IPS-20b (cell line): ENCODE results near the gene IFT57.

Source experiments
- H3K27ac ChIP-seq: one replicate; pipeline ENCODE4 v1.5.1; 2013; ENCODE audit warnings: low read length
- H3K27me3 ChIP-seq: 2 replicates; pipeline ENCODE4 v1.6.1; 2013; ENCODE audit warnings: mild to moderate bottlenecking, low read length, inconsistent platforms; ENCODE audit not compliant: insufficient read depth
- H3K36me3 ChIP-seq: 2 replicates; pipeline ENCODE4 v1.6.1; 2013; ENCODE audit warnings: low read depth, mild to moderate bottlenecking, inconsistent platforms, low read length, moderate library complexity; ENCODE audit not compliant: insufficient read depth
- H3K4me1 ChIP-seq: 2 replicates; pipeline ENCODE4 v1.6.1; 2013; ENCODE audit warnings: mild to moderate bottlenecking, control low read depth, inconsistent platforms, low read length, moderate library complexity; ENCODE audit not compliant: insufficient read depth
- H3K4me3 ChIP-seq: 2 replicates; pipeline ENCODE4 v1.5.1; 2013; ENCODE audit warnings: mild to moderate bottlenecking, low read length, inconsistent platforms
- H3K9ac ChIP-seq: 2 replicates; pipeline ENCODE4 v1.6.1; 2013; ENCODE audit warnings: low read depth, mild to moderate bottlenecking, inconsistent platforms, low read length, moderate library complexity
- H3K9me3 ChIP-seq: 2 replicates; pipeline ENCODE4 v1.6.1; 2013; ENCODE audit warnings: mild to moderate bottlenecking, low read depth, low read length, inconsistent platforms; ENCODE audit not compliant: insufficient read depth

The IFT57 gene

GRCh38 chr3:108184824-108185223 lies 37.4 kb downstream of the IFT57 start:
- Histone ChIP-seq H3K36me3 (no peaks in the 10 kb centered on the region), H3K27ac (no peak overlapping the region), H3K9ac (no peak overlapping the region), H3K4me3 (no peak overlapping the region), H3K9me3 (no peaks in the 10 kb centered on the region), H3K27me3 (no peaks in the 10 kb centered on the region), H3K4me1 (peaks cover 8% of the 10 kb centered on the region; the same call in 1 of the 2 replicates)

DNA sequence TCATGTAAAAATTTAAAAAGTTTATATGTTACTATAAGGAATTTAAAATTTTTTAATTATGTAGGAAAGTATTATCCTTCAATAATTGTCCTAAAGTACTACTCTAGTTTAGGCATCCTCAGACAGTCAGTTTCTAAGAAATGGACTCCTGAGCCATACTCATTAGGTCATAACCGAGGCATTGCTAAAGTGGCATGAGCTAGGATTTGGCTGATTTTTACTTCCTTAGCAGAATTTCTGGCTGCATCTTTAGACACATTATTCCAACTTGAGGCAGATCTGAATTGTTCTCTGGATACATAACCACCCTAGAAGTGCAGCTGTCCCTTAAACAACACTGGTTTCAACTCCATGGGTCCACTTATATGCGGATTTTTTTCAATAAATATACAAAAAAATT lies 38.3 kb downstream of the IFT57 start:
- no peak overlapping the region for H3K27ac ChIP-seq
- H3K27me3 ChIP-seq, result no peaks in the 10 kb centered on the region
- no peaks in the 10 kb centered on the region for H3K36me3 ChIP-seq
- H3K4me3 ChIP-seq, result no peak overlapping the region
- H3K9ac ChIP-seq, result no peak overlapping the region
- no peaks in the 10 kb centered on the region for H3K9me3 ChIP-seq
- H3K4me1 ChIP-seq, result peaks cover 8% of the 10 kb centered on the region; the same call in 1 of the 2 replicates

DNA sequence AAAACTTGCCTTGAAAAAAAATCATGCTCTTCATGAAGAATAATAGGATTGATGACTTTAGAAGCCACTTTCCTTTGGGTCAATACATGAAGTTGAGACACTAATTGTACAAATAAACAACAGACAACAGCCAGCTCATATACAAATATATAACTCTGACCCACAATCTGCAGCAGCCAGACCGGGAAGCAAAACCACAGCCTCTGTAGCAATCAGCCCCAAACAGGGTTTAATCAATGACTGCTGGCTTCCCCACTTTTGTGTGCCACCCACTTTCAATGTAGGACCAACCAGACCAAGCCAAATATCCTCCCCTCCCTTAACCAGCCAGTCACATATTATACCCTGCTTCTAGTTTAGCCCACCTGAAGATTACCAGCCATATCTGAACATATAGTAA lies 39.0 kb downstream of the IFT57 start:
- H3K4me3 ChIP-seq, result no peak overlapping the region
- H3K27me3 ChIP-seq, result no peaks in the 10 kb centered on the region
- H3K4me1 ChIP-seq, result peaks cover 8% of the 10 kb centered on the region; the same call in 1 of the 2 replicates

GRCh38 chr3:108182339-108182738 lies 39.9 kb downstream of the IFT57 start:
- Histone ChIP-seq H3K36me3 (no peaks in the 10 kb centered on the region), H3K9ac (no peak overlapping the region), H3K9me3 (no peaks in the 10 kb centered on the region), H3K4me1 (peaks cover 8% of the 10 kb centered on the region; the same call in 1 of the 2 replicates), H3K27ac (no peak overlapping the region), H3K4me3 (no peak overlapping the region), H3K27me3 (no peaks in the 10 kb centered on the region)

More for the DNA sequence above, 39.0 kb downstream of the IFT57 start:
- H3K9ac ChIP-seq, result no peak overlapping the region
- no peaks in the 10 kb centered on the region for H3K36me3 ChIP-seq
- H3K9me3 ChIP-seq, result no peaks in the 10 kb centered on the region
- H3K27ac ChIP-seq, result no peak overlapping the region

GRCh38 chr3:108181172-108181571 lies 41.1 kb downstream of the IFT57 start:
- no peak overlapping the region for H3K27ac ChIP-seq
- peaks cover 9% of the 10 kb centered on the region; the same call in 1 of the 2 replicates for H3K4me1 ChIP-seq
- H3K27me3 ChIP-seq, result no peaks in the 10 kb centered on the region
- no peak overlapping the region for H3K9ac ChIP-seq
- H3K9me3 ChIP-seq, result no peaks in the 10 kb centered on the region
- H3K4me3 ChIP-seq, result no peak overlapping the region
- H3K36me3 ChIP-seq, result no peaks in the 10 kb centered on the region

GRCh38 chr3:108180194-108180593 lies 42.0 kb downstream of the IFT57 start:
- peaks cover 19% of the 10 kb centered on the region for H3K4me1 ChIP-seq
- H3K4me3 ChIP-seq, result no peak overlapping the region
- H3K27ac ChIP-seq, result no peak overlapping the region

DNA sequence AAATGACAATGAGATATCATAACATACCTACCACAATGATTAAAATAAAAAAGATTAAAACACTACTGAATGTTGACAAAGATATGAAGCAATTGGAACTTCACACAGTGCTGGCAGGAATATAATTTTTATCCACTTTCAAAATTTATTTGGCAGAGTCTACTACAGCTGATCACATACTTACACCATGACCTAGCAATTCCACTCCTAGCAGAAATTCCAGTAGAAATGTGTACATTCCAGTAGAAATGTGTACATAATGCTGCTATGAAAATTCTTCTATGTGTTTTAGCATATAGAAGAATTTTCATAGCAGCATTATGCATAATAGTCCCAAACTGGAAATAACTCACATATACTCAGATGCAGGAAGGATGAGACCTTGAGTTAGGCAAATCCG lies 43.5 kb downstream of the IFT57 start:
- Histone ChIP-seq H3K9me3 (no peaks in the 10 kb centered on the region), H3K4me3 (no peak overlapping the region), H3K4me1 (peaks cover 21% of the 10 kb centered on the region), H3K27me3 (no peaks in the 10 kb centered on the region), H3K36me3 (no peaks in the 10 kb centered on the region), H3K27ac (no peak overlapping the region), H3K9ac (no peak overlapping the region)

More at GRCh38 chr3:108180194-108180593, 42.0 kb downstream of the IFT57 start:
- Histone ChIP-seq H3K27me3 (no peaks in the 10 kb centered on the region), H3K9ac (no peak overlapping the region), H3K9me3 (no peaks in the 10 kb centered on the region), H3K36me3 (no peaks in the 10 kb centered on the region)

DNA sequence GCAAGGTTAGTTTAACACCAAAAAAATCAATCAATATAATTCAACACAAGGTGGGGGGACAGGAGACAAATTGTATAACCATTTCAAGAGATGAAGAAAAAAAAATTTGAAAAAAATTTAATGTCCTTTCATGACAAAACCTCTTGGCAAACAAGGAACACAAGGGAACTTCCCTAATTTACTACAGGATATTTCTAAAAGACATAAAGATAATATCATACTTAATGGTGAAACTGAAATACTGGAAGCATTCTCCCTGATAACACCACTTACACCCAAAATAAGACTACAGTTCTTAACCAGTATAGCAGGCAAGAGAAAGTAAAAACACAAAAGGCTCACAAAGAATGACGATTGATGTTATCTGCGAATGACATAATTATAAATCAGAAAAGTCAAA lies 44.7 kb downstream of the IFT57 start:
- H3K9ac ChIP-seq, result no peak overlapping the region
- H3K9me3 ChIP-seq, result no peaks in the 10 kb centered on the region
- no peak overlapping the region for H3K27ac ChIP-seq
- no peaks in the 10 kb centered on the region for H3K27me3 ChIP-seq
- no peaks in the 10 kb centered on the region for H3K36me3 ChIP-seq
- peaks cover 17% of the 10 kb centered on the region for H3K4me1 ChIP-seq
- no peak overlapping the region for H3K4me3 ChIP-seq

DNA sequence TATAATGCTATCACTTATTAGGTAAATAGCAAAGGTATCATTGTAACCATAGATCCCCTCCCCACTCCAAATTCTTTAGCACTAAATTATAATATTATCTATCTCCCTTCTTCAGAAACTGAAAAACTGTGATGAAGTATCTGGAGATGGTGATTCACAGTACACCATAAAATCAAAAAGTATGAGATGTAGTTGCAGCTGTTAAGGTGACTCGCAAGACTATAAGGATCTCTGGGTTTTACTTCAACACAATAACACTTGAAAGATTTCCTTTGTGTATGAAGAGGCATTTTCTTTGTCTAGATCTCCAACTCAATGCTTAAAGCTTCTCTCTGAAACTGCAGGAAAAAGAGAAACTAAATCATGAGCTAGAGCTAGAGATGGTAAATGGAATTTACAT lies 46.9 kb downstream of the IFT57 start:
- peaks cover 13% of the 10 kb centered on the region for H3K4me1 ChIP-seq
- no peaks in the 10 kb centered on the region for H3K9me3 ChIP-seq
- peak overlapping the region; percentile 38; the same call in 1 of the 2 replicates for H3K9ac ChIP-seq
- H3K4me3 ChIP-seq, result no peak overlapping the region
- H3K27ac ChIP-seq, result no peak overlapping the region
- no peaks in the 10 kb centered on the region for H3K36me3 ChIP-seq
- no peaks in the 10 kb centered on the region for H3K27me3 ChIP-seq

GRCh38 chr3:108171106-108171505 lies 51.1 kb downstream of the IFT57 start:
- Histone ChIP-seq H3K27ac (no peak overlapping the region), H3K9me3 (no peaks in the 10 kb centered on the region), H3K27me3 (no peaks in the 10 kb centered on the region), H3K4me1 (peaks cover 12% of the 10 kb centered on the region), H3K9ac (no peak overlapping the region), H3K36me3 (no peaks in the 10 kb centered on the region), H3K4me3 (no peak overlapping the region)

- no peak overlapping the region for H3K9ac ChIP-seq
- no peaks in the 10 kb centered on the region for H3K9me3 ChIP-seq
- no peaks in the 10 kb centered on the region for H3K4me1 ChIP-seq
- H3K36me3 ChIP-seq, result no peaks in the 10 kb centered on the region
- H3K27ac ChIP-seq, result no peak overlapping the region
- H3K4me3 ChIP-seq, result no peak overlapping the region
- H3K27me3 ChIP-seq, result no peaks in the 10 kb centered on the region
Observed at GRCh38 chr3:108164391-108164790, 57.8 kb downstream of the IFT57 start.

GRCh38 chr3:108159865-108160264 lies 62.4 kb downstream of the IFT57 start:
- Histone ChIP-seq H3K4me3 (no peak overlapping the region), H3K27ac (no peak overlapping the region), H3K9me3 (no peaks in the 10 kb centered on the region), H3K9ac (no peak overlapping the region), H3K4me1 (no peaks in the 10 kb centered on the region), H3K36me3 (no peaks in the 10 kb centered on the region), H3K27me3 (no peaks in the 10 kb centered on the region)
